ENCODE data around the gene BDH2. TPM values are rescaled to one million over a fixed set of nuclear protein-coding genes. Genes with fewer than 3 reads are reported as not detected.
A peak's percentile ranks its signal among the peaks of the same experiment; 100 is the strongest.

BDH2 gene
- total and polyA plus RNA-seq, 8 donors, result 3.5 to 74.7 (median 53.0) TPM

GRCh38 chr4:103100691-103101090, 1.1 kb upstream of the BDH2 start:
- Histone ChIP-seq H3K9me3 (no peaks in the 10 kb centered on the region), H3K36me3 (no peaks in the 10 kb centered on the region), H3K4me3 (no peak overlapping the region), H3K27ac (no peak overlapping the region), H3K4me1 (peaks cover 18 to 35% (median 29%) of the 10 kb centered on the region in 4 donors), H3K27me3 (no peaks in the 10 kb centered on the region)
- no peak for TF ChIP-seq POLR2A (IDR thresholded peaks at IDR 0.05)
- no peak for TF ChIP-seq CTCF (IDR thresholded peaks at IDR 0.05)
- no peak for TF ChIP-seq EP300 (IDR thresholded peaks at IDR 0.05)
- TF ChIP-seq POLR2AphosphoS5 (IDR thresholded peaks at IDR 0.05), result no peak
- no peak for DNase-seq
- WGBS, 5 donors, result 68 to 73% (median 70%) methylated on average over 5 of the region's 5 CpGs
- intact Hi-C loops (cut with DNase I; ENCODE audit: low total_unique reads), result no loop called here

- no peak for TF ChIP-seq POLR2AphosphoS5 (IDR thresholded peaks at IDR 0.05)
- TF ChIP-seq CTCF (IDR thresholded peaks at IDR 0.05), result no peak
- TF ChIP-seq EP300 (IDR thresholded peaks at IDR 0.05), result no peak
- TF ChIP-seq POLR2A (IDR thresholded peaks at IDR 0.05), result no peak
- DNase-seq, result peak in 1 of 2 donors; percentile 35
- 9 to 13% (median 13%) methylated on average over 4 of the region's 4 CpGs for WGBS, 5 donors
- H3K27ac ChIP-seq, result peak overlapping the region in 4 of 5 donors; percentile 63 to 80 (median 78)
- peaks cover 0 to 5% (median 3%) of the 10 kb centered on the region in 4 donors for H3K36me3 ChIP-seq
- intact Hi-C loops (cut with DNase I; ENCODE audit: low total_unique reads), result loop anchor here (10.0 kb wide), 1 partner anchor 654 kb away; no protein-coding TSS in a partner anchor
- peak overlapping the region; percentile 41 to 50 (median 44) for H3K4me3 ChIP-seq
- peaks cover 18 to 41% (median 32%) of the 10 kb centered on the region in 4 donors for H3K4me1 ChIP-seq
- H3K27me3 ChIP-seq, result no peaks in the 10 kb centered on the region
- no peaks in the 10 kb centered on the region for H3K9me3 ChIP-seq
Measured at GRCh38 chr4:103098756-103099440, 736 bp downstream of the BDH2 start.

- Histone ChIP-seq H3K27me3 (no peaks in the 10 kb centered on the region), H3K4me3 (peak overlapping the region; percentile 41 to 50 (median 44)), H3K36me3 (peaks cover 0 to 7% (median 5%) of the 10 kb centered on the region in 4 donors), H3K27ac (peak overlapping the region in 3 of 5 donors; percentile 78 to 80 (median 78)), H3K4me1 (peaks cover 18 to 41% (median 32%) of the 10 kb centered on the region in 4 donors), H3K9me3 (no peaks in the 10 kb centered on the region)
- intact Hi-C loops (cut with DNase I; ENCODE audit: low total_unique reads), result loop anchor here (10.0 kb wide), 1 partner anchor 654 kb away; no protein-coding TSS in a partner anchor
- 49 to 75% (median 69%) methylated on average over 10 of the region's 10 CpGs for WGBS, 5 donors
- DNase-seq, result peak in 1 of 2 donors; percentile 7
- TF ChIP-seq CTCF (IDR thresholded peaks at IDR 0.05), result no peak
- no peak for TF ChIP-seq POLR2AphosphoS5 (IDR thresholded peaks at IDR 0.05)
- no peak for TF ChIP-seq POLR2A (IDR thresholded peaks at IDR 0.05)
- TF ChIP-seq EP300 (IDR thresholded peaks at IDR 0.05), result no peak
Measured at GRCh38 chr4:103098341-103098740, 1.3 kb downstream of the BDH2 start.

GRCh38 chr4:103097112-103097511, 2.5 kb downstream of the BDH2 start:
- no peaks in the 10 kb centered on the region for H3K27me3 ChIP-seq
- DNase-seq, result peak in 1 of 2 donors; percentile 15
- peaks cover 18 to 46% (median 35%) of the 10 kb centered on the region in 4 donors for H3K4me1 ChIP-seq
- TF ChIP-seq EP300 (IDR thresholded peaks at IDR 0.05) (no peak), CTCF (IDR thresholded peaks at IDR 0.05) (no peak), POLR2A (IDR thresholded peaks at IDR 0.05) (no peak), POLR2AphosphoS5 (IDR thresholded peaks at IDR 0.05) (no peak)
- peaks cover 0 to 14% (median 6%) of the 10 kb centered on the region in 4 donors for H3K36me3 ChIP-seq
- H3K9me3 ChIP-seq, result no peaks in the 10 kb centered on the region
- 28 to 55% (median 42%) methylated on average over 2 of the region's 2 CpGs for WGBS, 5 donors
- no peak overlapping the region for H3K27ac ChIP-seq
- no peak overlapping the region for H3K4me3 ChIP-seq
- intact Hi-C loops (cut with DNase I; ENCODE audit: low total_unique reads), result loop anchor here (10.0 kb wide), 1 partner anchor 652 kb away; no protein-coding TSS in a partner anchor

Data from stomach (tissue), 9 donors.